ENCODE measurements around the gene F10.
"Not testable (repeated sequence)": the region's sequence is repeated elsewhere in the genome, so short reads cannot be mapped to it uniquely, and the experiment has no call there.

F10 gene

DNA sequence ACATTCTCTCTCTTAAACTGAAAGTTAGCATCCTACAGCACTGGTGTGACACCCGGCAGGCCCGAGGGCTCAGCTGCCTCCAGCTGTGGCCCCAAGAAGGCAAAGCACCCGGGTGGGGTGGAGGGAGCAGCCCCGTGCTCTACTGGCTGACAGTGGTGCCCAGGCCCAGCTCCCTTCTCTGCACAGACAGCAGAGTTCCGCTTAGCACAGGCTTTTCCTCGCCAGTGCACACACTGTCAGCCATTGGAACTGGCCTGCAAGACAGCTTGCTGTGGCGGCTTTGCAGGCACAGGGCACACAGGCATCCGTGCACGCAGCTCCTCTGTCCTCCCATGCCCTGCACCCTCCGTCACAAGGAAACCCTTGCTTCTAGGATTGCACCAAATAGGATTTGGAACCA, 20.3 kb upstream of the F10 start:
- not testable (repeated sequence) for DNase-seq (ENCODE audit: low spot score)

DNA sequence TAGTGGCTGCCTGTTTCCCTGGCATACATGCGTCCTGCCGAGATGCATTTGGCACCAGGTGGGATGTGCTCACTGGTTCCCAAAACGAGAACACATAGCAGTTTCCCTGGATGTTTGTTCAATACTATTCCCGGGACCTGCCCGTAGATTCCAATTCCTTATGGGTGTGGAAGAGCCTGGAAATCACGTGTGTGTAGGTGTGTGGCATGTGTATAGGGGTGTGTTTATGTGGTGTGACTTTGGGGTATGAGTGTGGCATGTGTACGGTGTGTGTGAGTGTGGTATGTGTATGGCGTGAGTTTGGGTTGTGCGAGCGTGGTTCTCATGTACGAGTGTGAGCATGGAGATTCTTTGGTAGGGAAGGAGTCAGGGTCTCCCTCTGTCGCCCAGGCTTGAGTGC, 19.9 kb upstream of the F10 start:
- no peak for DNase-seq (ENCODE audit: low spot score)

DNA sequence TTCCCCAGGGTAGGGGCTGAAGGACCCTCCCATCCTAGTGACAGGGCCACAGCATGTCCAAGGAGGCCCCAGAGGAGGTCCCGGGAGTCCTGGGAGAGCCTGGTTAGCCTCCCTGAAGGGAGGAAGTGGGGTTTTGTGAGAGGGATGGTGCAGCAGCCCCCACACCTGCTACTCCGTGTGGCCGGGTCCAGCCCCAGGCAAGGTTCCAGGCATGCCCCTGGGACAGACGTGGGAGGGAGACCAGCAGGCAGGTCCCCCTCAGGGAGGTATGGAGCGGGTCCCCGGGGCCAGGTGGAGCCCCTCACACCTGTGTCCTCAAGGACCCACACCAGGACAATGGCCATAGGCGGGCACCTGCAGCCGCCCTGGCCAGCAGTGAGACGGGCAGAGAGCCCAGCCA, 19.0 kb upstream of the F10 start:
- DNase-seq (ENCODE audit: low spot score), result no peak

DNA sequence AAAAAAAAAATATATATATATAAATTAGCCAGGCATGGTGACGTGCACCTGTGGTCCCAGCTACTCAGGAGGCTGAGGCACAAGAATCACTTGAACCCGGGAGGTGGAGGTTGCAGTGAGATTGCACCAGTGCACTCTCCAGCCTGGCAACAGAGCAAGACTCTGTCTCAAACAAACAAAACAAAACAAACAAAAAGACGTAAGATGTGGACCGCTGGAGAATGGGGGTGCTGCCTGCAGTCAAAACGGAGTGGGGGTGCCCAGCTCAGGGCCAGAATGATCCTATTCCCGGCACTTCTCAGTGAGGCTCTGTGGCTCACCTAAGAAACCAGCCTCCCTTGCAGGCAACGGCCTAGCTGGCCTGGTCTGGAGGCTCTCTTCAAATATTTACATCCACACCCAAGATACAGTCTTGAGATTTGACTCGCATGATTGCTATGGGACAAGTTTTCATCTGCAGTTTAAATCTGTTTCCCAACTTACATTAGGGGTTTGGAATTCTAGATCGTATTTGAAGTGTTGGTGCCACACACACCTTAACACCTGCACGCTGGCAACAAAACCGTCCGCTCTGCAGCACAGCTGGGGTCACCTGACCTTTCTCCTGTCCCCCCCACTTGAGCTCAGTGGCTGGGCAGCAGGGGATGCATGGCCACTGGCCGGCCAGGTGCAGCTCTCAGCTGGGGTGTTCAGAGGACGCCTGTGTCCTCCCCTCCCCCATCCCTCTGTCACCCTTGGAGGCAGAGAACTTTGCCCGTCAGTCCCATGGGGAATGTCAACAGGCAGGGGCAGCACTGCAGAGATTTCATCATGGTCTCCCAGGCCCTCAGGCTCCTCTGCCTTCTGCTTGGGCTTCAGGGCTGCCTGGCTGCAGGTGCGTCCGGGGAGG, 17.3 kb upstream of the F10 start, which contains the start of gene F7:
Gene F7 (plus strand): TSS at position 760 of the 889 bp plus-strand sequence. CDS start 51 bp downstream, at position 811.
- DNase-seq (ENCODE audit: low spot score), result no peak

DNA sequence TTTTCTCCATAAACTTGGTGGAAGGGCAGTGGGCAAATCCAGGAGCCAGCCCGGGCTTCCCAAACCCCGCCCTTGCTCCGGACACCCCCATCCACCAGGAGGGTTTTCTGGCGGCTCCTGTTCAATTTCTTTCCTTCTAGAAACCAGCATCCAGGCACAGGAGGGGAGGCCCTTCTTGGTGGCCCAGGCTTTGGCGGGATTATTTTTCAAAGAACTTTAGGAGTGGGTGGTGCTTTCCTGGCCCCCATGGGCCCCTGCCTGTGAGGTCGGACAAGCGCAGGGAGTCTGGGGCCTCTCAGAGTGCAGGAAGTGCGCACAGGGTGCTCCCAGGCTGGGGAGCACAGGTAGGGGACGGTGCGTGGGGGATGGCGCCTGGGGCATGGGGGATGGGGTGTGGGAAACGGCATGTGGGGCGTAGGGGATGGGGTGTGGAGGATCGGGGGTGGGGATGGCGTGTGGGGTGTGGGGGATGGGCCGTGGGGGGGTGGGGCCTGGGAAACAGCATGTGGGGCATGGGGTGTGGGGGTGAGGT, 16.6 kb upstream of the F10 start:
- no peak for DNase-seq (ENCODE audit: low spot score)

DNA sequence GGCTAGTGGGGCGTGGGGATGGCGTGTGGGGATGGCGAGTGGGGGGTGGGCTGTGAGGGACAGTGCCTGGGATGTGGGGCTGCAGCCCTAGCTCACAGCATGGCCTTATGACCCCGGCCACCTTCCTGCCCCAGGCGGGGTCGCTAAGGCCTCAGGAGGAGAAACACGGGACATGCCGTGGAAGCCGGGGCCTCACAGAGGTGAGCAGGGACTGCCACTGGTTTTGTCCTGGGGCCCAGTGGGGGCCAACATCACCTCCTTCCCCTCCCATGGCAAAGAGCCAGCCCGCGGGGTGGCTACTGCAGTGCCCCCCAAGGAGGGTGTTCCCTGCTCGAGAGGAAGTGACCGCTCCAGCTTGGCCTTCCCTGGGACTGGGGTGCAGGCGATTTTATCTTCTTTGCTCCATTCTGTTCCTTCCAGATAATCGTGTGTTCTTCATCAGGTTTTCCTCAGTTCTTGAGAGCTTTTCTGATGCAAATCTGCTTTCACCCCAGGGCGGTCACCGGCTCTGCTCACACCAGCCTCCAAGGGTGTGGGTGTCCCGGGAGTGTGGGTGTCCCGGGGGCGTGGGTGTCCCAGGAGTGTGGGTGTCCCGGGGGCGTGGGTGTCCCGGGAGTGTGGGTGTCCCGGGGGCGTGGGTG, 15.8 kb upstream of the F10 start:
- DNase-seq (ENCODE audit: low spot score), result no peak

DNA sequence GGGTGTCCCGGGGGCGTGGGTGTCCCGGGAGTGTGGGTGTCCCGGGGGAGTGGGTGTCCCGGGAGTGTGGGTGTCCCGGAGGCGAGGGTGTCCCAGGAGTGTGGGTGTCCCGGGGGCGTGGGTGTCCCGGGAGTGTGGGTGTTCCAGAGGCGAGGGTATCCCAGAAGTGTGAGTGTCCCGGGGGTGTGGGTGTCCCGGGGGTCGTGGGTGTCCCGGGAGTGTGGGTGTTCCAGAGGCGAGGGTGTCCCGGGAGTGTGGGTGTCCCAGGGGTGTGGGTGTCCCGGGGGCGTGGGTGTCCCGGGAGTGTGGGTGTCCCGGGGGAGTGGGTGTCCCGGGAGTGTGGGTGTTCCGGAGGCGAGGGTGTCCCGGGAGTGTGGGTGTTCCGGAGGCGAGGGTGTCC, 14.1 kb upstream of the F10 start:
- not testable (repeated sequence) for DNase-seq (ENCODE audit: low spot score)

DNA sequence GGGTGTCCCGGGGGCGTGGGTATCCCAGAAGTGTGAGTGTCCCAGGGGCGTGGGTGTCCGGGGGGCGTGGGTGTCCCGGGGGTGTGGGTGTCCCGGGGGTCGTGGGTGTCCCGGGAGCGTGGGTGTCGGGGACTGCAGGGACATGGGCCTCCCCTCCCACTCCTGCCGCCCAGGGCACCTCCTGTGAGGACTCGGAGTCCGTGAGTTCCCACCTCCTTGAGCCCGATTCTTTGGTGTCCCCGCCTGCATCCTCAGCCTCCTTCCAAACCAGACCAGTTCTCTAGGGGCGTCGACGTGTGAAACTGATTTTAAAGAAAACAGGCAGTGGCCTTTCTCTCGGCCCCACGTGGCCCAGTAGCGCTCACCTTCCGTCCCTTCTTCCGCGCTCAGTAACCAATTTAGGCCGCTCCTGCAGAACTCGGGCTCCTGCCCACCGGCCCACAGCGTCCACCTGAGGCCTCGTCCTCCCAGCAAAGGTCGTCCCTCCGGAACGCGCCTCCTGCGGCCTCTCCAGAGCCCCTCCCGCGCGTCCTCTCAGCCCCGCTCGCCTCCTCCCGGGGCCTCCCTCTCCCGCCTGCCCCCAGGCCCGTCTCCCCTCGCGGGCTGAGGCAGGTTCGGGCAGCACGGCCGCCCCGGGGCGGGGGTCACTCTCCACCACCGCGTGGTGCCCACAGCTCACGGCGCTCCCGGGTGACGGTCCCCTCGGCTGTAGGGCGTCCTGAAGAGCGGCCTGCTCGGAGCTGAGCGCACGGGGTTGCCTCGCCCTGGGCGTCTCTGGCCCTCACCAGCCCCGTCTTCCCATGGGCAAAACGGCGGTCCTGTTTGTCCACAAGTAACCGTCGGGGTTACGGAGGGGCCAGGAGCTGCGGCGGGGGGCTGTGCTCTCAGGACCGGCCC, 13.2 kb upstream of the F10 start:
- DNase-seq (ENCODE audit: low spot score), result no peak

DNA sequence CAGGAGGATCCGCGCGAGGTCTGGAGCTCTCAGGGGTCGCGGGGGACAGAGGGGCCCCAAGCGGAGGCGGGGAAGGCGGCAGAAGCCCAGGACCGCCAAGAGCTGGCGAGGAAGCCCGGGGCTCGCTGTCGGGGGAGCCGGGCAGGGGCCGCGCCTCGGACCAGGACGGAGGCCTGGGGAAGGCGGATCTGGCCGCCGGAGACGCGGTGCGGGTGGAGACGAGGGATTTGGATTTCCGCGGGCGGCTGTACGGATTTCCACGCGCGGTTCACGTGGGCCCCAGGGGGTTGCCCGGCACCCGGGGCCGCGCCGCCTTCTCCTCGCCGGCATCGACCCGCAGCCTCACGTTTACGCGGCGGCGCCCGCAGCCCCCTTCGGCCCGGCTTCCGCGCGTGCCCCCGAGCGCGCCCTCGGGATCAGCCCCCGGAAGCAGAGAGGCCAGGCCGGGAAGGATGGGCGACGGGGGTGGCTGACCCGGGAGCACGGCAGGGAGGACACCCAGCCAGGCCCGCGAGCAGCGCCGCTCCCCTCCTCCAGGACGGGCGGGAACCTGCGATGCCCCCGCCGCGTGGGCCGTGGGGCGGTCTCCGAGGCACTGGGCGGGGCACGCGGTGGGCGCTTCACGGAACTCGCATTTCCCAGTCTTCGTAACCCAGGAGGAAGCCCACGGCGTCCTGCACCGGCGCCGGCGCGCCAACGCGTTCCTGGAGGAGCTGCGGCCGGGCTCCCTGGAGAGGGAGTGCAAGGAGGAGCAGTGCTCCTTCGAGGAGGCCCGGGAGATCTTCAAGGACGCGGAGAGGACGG, 12.3 kb upstream of the F10 start:
- DNase-seq (ENCODE audit: low spot score), result no peak

DNA sequence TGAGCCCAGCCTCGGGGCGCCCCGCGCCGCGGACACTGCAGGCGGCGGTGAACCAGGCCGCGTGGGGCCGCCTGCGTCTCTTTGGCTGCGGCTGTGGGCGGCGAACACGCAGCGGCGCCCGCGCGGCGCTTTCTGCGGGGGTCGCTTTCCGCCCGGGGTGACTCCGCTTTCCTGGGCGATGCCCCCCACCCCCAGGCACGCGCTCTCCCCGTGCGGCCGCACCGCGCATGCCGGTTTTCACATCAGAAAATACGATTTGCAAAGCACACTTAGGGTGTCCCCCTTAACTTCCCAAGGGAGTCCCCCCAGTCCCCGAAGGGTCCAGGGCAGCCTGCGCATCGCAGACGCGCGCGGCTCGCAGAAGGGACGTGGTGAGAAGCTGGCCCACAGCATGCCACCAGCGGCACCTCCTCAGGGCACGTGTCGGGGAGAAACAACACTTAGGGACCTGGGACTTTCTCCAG, 11.7 kb upstream of the F10 start:
- DNase-seq (ENCODE audit: low spot score), result no peak

DNA sequence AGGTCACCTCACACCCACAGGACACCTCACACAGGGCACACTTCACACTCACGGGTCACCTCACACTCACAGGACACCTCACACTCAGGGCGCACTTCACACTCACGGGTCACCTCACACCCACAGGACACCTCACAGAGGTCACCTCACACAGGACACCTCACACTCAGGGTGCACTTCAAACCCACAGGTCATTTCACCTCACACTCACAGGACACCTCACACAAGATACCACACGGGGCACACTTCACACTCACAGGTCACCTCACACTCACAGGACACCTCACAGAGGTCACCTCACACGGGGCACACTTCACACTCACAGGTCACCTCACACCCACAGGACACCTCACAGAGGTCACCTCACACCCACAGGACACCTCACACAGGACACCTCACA, 10.8 kb upstream of the F10 start:
- DNase-seq (ENCODE audit: low spot score), result not testable (repeated sequence)

DNA sequence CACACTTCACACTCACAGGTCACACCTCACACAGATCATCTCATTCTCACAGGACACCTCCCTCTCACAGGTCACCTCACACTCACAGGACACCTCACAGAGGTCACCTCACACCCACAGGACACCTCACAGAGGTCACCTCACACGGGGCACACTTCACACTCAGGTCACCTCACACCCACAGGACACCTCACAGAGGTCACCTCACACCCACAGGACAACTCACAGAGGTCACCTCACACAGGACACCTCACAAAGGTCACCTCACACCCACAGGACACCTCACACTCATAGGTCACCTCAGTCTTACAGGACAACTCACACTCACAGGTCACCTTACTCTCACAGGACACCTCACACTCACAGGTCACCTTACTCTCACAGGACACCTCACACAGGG, 10.1 kb upstream of the F10 start:
- DNase-seq (ENCODE audit: low spot score), result not testable (repeated sequence)

DNA sequence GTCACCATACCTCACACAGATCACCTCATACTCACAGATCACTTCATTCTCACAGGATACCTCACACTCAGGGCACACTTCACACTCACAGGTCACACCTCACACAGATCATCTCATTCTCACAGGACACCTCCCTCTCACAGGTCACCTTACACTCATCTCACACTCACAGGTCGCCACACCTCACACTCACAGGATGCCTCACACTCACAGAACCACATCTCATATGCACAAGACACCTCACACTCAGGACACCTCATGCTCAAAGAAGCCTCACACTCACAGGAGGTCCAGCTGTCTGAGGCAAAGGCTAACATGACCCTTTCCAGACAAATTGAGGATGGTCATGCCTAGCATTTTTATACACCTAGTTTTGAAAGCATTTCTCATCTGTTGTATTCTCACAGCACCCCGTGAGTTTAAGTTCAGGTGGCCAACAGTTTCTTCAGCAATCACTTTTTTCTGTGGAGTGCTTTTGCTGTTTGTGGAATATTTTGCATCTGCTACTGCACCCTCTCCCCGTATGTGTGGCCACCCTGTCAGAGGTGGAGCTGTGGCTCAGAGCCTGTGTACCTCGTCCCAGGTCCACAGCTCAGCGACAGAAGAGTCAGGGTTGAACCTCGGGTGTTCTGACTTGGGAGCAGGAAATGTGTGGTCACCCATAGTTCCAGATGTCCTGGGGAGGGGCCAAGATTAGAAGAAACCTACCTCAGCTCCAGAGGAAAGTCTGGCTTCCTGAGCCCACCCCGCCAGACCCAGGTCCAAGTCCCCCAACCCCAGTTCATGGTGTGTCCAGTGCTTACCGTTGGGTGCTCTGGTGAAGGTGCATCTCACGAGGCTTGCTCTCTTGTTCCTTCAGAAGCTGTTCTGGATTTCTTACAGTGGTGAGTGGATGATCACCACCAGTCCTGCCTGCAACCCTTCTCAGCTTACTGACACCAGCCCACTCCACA, 9.4 kb upstream of the F10 start:
- no peak for DNase-seq (ENCODE audit: low spot score)

DNA sequence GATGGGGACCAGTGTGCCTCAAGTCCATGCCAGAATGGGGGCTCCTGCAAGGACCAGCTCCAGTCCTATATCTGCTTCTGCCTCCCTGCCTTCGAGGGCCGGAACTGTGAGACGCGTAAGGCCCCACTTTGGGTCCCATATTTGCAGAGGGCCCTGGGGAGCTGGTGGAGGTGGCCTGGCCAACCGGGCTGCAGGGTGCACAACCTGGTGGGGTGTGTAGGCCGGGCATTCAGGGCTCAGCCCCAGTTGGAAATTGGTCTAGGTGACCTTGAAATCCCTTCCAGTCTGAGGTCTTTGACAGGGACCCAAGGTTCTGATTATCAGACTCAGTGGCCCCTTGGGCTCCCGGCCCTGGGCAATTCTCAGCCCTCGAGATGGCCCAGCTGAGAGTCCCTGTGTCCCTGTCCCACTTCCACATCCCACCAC, 8.7 kb upstream of the F10 start:
- no peak for DNase-seq (ENCODE audit: low spot score)

DNA sequence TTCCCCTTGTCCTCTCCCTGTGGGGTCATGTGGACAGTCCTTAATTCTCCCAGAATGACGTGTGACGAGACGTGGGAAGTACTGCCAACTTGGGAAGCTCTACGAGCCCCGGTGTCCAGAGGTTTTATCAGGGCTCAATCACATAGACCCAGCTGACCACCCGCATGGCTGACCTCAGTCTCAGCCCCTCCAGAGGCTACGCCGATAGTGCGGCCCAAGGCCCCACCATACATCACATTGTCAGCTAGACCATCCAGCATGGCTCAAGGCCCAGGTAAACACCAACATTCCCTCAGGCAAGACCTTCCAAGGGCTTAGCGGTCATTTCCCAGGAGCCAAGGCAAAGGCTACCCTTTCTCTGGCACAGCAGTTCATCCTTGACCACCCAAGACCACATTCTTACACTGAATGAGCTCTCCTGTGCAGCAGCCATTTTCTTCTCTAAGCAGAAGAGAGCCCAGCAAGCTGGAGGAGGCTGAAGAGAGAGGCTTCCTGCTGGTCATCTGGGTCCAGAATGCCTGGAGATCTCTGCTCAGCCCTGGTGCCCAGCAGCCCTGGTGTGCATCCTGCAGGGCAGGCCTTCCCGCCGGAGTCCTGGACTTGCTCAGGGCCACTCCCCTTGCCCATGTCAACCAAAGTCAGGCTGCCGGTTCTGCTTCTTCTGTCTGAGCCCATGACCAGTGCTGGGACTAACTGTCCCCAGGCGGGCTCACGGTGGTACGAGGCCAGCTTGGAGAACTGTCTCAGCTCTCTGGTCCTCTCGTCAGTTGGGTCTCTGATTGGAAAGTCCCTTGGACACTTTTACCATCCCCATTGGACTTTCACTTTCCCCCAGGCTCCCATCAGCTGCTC, 7.9 kb upstream of the F10 start:
- no peak for DNase-seq (ENCODE audit: low spot score)

DNA sequence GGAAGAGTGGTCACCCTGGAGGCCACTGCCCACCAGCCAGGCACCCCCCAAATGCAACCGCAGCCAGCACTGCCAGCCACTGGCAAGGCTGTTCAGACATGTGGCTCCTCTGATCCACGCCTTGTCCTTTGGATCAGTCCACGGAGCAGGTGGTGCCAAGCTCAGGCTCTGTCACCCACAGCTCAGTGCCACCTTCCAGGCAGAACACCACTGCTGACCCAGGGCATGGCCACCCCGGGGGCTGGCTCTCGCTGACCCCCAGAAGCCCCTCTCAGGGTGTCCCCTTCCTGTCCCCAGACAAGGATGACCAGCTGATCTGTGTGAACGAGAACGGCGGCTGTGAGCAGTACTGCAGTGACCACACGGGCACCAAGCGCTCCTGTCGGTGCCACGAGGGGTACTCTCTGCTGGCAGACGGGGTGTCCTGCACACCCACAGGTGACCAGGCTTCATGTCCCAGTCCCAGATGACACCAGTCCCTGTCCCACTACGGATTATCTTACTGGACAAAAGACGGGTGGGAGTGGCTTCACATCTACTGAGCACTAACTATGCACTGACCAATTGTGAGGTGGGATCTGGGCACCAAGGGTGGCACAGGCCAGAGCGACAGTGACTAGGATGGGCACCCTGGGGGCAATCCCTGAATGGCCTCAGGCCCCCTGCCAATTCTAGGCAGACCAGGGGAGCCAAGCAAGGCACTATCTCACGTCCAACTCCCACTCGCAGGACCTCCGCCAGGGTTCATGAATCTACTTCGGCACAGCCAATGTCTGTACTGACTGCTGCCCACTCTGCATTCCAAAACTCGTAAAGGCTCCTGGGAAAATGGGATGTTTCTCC, 7.0 kb upstream of the F10 start:
- DNase-seq (ENCODE audit: low spot score), result no peak

DNA sequence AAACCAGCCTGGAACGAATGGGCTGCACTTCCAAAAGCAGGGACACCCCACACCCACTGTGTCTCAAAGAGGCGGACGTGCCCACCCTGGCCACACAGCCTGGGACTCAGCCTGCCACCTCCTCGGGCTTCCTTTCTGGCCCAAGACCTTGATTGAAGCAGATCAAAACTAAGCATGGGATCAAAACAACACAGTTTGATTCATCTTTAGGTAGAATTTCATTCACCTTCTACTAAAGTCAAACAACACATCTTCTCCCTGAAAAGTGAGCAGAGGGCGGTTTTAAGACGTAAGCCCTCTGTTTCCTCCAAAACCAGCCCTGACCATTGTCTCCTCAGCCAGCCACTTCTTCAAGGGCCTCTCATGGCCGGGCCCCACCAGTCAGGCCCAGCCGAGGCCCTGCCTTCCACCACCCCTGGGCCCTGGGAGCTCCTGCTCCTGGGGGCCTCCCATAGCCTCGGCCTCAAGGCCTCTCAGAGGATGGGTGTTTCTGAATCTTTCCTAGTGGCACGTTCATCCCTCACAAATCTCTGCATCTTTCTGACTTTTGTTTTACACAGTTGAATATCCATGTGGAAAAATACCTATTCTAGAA, 6.3 kb upstream of the F10 start:
- DNase-seq (ENCODE audit: low spot score), result no peak

DNA sequence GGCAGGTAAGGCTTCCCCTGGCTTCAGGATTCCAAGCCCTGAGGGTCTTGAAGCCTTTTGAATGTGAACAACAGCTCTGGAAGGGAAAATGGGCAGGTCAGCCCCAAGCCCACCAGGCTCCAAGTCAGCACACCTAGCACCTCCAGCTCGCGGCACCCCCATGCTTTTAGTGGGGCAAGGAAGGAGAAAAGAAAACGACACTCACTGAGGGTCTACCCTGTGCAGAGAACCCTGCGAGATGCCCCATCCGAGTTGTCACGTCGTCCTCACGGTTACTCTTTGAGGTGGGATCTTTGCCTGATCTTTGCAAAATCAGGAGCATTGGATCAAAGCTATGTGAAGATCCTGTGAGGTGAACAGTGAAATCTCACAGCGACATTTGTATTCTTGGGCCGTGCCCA, 5.7 kb upstream of the F10 start:
- DNase-seq (ENCODE audit: low spot score), result no peak
